HG02852 (cell line): ENCODE results near the gene GNL2.
"Not testable (repeated sequence)": the region's sequence is repeated elsewhere in the genome, so short reads cannot be mapped to it uniquely, and the experiment has no call there.

Source experiments
- ATAC-seq: cut with Tn5 transposase; IDR thresholded peaks from one replicate; pipeline ENCODE4 v1.9.1; 2021; ENCODE audit warnings: mild to moderate bottlenecking, moderate library complexity; ENCODE audit not compliant: unreplicated experiment

GNL2 gene

DNA sequence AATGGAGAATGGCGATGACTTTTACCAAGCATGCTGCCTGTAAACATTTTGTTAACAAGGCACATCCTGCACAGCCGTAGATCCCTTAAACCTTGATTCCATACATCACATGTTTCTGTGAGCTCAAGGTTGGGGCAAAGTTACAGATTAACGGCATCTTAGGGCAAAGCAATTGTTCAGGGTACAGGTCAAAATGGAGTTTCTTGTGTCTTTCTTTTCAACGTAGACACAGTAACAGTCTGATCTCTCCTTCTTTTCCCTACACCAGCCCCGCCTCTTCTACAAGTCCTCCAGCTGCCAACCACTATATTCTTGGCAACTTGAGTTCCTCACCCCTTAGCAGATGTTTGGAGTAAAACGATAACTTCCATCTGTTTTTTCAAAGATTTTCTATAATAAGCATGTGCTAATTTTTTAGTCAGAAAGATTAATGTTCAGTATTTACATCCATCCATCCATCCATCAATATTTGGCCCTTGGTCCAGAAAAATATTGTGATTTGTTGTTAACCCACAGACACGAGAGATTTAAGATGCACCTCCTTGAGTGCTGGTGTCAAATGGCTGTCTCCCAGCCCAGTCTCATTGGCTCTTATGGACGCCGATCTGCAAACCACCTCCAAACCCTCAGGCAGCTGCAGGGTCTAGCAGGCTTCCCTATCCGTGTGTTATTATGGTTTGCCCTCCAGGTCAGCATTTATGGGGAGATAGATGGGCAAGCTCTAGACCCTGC is 35.2 kb downstream of the GNL2 start:
- no peak for ATAC-seq

DNA sequence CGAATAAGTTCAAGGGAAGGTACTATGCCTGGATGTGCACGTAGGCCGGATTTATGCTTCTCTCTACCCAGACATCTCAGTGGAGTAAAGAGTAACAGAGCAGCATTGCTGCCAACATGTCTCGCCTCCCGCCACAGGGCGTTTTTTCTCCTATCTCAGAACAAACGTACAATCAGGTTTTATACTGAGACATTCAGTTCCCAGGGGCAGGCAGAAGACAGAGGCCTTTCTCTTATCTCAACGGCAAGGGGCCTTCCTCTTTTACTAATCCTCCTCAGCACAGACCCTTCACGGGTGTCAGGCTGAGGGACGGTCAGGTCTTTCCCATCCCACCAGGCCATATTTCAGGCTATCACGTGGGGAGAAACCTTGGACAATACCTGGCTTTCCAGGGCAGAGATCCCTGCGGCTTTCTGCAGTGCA is 35.8 kb downstream of the GNL2 start:
- not testable (repeated sequence) for ATAC-seq

DNA sequence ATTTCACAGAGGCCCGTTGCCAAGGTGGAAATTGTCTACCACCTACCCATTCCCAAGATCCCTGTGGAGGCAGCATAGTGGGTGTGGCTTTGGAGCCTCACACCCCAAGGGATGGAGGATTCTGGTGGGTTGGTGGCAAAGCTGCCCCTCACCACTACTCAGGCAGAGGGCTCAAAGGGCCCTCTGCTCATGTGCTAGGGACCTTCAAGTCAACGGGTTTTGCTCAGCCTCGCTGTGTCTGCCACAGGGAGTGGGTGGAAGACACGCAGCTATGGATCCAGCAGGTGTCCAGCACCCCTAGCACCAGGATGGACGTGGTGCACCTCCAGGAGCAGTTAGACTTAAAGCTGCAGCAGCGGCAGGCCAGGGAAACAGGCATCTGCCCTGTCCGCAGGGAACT is 36.7 kb downstream of the GNL2 start:
- ATAC-seq = no peak

DNA sequence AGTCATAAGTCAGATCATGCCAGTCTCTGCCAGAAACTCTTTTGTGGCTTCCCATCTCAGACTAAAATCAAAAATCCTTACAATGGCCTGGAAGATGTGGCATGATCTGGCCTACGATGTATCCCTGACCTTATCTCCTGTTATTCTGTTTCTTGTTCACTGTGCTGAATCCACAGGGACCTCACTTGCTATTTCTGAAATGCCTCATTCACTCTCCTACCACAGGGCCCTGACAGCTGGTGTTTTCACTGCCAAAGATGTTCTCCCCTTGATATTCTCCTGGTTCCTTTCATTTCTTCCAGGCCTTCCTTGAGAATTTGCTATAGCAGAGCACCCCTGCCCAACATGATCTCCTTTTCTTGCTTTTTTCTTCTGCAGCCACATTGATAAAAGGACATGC is 37.3 kb downstream of the GNL2 start:
- ATAC-seq = no peak

DNA sequence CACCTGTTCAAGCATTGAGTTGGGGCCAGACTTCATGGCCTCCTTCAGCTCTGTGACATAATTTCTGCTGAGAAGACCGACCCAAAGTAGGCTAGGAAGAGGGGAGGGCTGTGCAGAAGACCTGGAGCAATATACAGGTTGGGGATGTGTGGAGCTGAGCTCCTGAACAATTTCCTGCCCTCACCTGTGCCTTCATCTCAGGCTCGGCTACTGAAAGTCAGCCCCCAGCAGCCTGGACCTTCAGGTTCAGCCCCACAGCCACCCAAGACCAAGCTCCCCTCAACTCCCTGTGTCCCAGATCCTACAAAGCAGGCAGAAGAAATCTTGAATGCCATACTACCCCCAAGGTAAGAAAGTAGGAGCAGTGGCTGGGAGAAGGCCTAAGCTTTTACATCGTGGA is 38.3 kb downstream of the GNL2 start:
- no peak for ATAC-seq

DNA sequence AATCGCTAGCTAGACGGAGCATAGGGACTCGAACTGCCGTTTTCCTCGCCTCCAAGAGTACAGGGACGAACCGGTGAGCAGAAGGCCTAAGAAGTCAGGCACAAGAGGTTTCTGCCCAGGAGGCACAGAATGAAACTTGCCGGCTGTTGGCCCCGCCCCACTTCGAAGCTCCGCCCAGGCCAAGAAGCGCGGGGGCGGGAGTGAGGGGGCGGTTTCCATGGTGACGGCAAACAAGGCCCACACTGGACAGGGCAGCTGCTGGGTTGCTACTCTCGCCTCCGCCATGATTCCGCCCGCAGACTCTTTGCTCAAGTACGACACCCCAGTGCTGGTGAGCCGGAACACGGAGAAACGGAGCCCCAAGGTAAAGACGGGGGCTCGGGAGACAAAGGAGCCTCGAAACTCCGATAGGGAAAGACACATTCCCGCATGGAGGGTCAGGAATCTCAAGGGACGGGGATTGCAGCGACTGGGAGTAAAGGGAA is 39.0 kb downstream of the GNL2 start, which contains the start of gene DNALI1:
TSS of gene DNALI1 (plus strand) at position 229 of the 485 bp plus-strand sequence. CDS start at position 284, 55 bp downstream.
- no peak for ATAC-seq

DNA sequence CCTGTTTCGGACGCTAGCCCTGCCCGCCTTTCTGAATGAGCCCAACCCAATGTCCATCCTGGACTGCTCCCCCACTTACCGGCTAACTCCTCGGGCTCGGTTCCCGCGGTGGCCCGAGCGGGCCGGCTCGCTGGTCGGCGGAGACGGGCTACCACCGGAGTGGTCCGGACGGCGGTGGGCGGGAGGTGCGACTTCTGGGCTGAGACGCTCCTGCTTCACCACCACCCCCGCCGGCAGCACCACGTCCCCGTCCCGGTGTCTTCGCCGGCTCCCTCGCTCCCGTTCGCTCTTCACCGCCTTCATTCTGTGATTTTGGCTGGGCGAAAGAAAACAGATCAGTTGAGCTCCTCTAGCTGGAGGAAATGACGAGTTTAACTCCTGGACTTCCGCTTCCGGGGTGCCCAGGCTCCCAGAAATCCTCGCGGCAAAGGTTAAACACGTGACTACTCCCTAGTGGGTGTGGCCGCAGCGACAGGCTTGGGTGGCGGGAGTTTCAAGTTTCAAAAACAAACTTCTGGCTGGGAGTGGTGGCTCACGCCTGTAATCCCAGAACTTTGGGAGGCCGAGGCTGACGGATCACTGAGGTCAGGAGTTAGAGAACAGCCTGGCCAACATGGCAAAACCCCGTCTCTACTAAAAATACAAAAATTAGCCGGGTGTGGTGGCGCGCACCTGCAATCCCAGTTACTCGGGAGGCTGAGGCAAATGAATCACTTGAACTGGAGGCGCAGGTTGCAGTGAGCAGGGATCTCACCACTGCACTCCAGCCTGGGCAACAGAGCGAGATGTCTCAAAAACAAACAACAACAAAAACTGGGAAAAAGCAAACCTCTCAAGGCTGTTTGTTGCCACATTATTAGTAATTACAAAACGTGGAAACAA is 41.6 kb downstream of the GNL2 start, which contains the start of gene SNIP1:
TSS of gene SNIP1 (minus strand) at position 367 of the 882 bp plus-strand sequence. CDS start at position 303, 64 bp downstream.
- ATAC-seq = peak; percentile 87

DNA sequence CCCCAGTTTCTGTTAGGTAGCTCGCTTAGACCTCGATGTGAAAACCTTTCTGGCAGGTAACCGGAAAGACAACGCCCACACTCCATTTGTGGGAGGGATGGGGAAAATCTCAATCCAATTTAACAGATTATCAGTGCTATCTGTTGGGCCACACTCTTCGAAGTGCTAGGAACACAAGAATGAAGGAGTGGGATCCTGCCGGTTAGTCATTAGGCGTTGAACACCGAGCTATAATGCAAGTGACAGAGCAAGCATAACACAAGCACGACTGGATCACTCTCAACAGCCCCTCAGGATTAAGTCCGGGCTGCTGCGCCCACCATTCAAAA is 42.2 kb downstream of the GNL2 start:
- ATAC-seq = no peak

DNA sequence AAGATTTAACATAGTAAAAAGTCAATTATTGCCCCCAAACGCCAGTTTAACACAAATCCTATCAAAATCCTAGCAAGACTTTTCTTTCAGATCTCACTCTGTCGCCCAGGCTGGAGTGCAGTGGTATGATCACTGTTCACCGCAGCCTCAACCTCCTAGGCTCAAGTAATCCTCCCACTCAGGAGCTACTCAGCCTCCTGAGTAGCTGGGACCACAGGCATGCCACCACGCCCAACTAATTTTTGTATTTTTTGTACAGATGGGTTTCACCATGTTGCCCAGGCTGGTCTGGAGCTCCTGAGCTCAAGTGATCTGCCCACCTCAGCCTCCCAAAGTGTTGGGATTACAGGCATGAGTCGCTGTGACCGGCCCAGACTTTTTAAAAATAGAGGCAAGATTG is 46.4 kb downstream of the GNL2 start:
- ATAC-seq = no peak

DNA sequence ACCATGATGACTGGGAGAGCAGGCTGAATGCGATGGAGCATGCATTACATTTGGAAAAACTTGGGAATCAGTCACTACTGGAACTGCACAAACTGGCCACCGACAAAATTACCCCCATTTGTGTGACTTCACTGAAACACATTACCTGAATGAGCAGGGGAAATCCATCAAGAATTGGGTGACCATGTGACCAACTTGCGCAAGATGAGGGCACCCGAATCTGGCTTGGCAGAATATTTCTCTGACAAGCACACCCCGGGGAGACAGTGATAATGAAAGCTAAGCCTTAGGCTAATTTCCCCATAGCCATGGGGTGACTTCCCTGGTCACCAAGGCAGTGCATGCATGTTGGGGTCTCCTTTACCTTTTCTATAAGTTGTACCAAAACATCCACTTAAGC is 50.7 kb downstream of the GNL2 start:
- ATAC-seq = no peak

DNA sequence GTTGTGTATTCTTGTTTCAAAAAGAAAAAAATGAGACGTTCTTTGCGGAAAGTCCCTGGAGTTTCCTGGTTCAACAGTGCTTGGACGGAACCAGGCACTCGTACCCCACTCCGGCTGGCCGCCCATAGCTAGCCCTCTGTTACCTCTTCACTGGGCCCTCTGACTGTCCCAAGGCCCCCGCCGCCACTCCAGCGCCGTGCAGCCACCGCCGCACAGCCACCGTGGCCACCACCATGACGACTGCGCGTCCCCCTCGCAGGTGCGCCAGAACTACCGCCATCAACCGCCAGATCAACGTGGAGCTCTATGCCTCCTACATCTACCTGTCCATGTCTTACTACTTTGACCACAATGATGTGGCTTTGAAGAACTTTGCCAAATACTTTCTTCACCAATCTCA is 51.2 kb downstream of the GNL2 start:
- no peak for ATAC-seq

DNA sequence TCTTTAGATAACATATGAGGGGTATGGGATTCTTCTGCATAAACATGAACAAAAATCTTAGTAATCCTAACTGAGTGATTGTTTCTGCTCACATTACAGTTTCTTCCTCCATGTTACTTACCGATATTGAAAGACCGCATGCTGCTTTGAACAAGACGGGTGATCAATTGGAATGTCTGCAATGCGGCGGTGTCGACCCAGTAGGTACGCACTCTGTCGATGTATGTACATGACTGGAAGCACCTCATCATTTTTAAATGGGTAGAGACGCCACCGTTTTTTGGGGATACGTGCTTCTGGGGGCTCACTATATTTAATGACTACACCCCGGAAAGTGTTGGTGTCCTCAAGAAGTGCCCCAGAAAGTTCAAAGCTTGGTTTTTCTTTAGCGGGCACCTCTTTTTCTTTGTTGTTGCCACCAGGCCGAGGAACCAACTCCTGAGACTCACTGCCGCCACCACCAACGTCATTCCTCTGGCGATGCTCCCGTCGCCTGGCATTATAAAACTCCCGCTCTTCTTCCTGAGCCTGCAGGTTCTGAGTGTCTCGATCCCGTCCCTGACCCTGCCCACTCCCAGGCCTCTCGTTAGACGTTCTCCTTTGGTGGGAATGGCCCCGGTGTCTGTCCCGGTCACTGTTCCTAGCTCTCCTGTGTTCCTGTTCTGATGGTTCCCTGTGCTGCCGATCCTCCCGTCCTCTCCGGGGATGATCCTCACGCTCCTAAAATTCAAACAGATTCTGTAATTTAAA is 55.5 kb downstream of the GNL2 start:
- ATAC-seq = no peak

DNA sequence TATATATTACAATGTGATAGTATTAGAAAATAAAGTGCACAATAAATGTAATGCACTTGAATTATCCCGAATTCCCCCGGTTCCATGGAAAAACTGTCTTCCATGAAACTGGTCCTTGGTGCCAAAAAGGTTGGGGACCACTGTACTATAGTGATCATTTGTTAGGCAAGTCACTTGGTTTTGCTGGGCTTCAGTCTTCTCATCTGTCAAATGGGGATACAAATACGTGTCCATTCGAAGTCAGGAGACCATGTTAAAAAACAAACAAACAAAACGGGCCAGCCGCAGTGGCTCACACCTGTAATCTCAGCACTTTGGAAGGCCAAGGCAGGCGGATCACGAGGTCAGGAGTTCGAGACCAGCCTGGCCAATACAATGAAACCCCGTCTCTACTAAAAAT is 56.6 kb downstream of the GNL2 start:
- not testable (repeated sequence) for ATAC-seq

DNA sequence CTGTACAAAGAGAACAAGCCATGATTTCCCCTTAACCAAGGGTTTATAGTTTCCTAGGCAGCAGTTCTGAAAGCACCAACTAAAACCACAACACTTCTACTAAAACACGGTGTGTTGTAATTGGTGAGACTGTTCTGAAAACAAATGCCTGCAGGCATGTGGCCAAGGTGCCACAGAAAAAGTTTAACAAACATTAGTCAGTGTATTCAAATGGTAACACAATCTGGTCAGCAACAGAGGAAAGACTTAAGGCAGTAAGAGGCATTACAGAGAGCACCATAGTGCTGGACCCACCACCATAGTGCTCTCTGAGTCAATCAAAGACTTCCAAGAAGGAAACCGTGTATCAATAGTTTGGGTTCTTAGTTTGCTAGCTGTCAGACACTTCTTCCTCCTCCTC is 58.4 kb downstream of the GNL2 start:
- ATAC-seq = no peak

DNA sequence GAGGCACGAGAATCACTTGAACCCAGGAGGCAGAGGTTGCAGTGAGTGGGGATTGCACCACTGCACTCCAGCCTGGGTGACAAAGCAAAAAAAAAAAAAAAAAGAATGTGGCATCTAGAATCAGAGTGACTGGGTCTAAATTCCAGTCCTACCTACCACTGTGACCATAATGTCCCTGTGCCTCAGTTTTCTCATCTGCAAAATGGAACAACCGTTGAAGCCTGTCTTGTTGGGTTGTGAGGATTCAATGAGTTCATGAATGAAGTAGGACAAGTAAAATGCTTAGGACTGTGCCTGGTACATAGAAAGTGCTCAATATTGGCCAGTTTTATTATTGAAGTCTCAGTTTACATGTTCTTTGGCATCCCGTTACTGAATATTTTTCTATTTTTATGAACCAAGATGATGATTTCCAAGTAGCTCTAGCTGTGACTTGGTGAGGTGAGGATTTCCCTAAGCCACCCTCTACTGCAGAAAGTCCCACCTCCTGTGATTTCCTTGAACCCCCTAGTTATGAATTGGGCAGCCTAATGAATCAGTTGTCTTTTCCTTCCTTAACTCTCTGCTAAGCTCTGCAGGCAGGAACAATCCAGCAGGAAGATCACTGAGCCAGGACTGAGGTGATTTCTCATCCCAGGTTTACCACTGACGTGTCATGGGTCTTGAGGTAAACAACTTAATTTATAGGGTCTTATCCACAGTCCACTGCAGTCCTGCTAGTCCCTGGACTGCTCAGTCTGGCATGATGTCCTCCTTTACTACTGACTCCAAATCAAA is 62.2 kb downstream of the GNL2 start:
- no peak for ATAC-seq

DNA sequence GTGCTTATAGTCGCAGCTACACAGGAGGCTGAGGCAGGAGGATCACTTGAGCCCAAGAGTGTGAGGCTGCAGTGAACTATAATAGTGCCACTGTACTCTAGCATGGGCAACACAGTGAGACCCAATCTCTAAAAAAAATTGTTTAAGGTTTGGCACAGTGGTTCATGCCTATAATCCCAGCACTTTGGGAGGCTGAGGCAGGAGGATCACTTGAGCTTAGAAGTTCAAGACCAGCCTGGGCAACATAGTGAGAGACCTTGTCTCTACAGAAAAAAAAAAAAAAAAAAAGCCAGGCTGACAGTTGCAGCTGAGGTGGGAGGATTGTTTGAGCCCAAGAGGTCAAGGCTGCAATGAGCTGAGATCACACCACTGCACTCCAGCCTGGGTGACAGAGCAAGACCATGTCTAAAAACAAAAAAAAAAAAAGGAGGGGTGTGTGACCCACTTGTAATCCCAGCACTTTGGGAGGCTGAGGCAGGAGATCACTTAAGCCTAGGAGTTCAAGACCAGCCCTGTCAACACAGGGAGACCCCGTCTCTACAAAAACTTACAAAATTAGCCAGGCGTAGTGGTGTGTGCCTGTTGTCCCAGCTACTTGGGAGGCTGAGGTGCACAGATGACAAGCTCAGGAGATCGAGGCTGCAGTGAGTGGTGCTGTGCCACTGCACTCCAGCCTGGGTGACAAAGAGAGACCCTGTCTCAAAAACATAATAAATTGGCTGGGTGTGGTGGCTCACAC is 63.1 kb downstream of the GNL2 start:
- ATAC-seq = not testable (repeated sequence)

DNA sequence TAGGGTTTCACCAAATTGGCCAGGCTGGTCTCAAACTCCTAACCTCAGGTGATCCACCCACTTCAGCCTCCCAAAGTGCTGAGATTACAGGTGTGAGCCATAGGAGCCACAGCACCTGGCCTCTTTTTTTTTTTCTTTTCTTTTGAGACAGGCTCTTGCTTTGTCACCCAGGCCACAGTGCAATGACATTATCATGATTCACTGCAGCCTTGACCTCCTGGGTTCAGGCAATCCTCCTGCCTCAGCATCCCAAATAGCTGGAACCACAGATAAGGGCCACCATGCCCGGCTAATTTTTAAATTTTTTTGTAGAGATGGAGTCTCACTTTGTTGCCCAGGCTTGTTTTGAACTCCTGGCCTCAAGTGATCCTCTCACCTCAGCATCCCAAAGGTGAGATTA is 65.8 kb downstream of the GNL2 start:
- not testable (repeated sequence) for ATAC-seq

DNA sequence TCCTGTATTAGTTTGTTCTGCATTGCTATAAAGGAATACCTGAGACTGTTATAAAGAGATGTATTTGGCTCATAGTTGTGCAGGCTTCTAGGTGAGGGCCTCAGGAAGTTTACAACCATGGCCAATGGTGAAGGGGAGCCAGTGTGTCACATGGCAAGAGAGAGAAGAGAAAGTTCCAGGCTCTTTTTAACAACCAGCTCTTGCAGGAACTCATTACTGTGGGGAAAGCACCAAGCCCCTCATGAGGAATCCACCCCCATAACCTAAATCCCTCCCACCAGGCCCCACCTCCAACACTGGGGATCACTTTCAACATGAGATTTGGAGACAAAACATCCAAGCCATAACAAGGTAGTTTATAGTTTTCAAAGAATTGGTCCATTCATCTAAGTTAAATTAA is 76.1 kb downstream of the GNL2 start:
- ATAC-seq = no peak

DNA sequence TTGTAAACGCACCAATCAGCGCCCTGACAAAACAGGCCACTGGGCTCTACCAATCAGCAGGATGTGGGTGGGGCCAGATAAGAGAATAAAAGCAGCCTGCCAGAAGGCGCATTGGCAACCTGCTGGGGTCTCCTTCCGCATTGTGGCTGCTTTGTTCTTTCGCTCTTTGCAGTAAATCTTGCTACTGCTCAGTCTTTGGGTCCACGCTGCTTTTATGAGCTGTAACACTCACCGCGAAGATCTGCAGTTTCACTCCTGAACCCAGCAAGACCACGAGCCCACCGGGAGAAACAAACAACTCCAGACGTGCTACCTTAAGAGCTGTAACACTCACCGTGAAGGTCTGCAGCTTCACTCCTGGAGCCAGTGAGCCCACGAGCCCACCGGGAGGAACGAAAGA is 76.8 kb downstream of the GNL2 start:
- ATAC-seq = not testable (repeated sequence)

DNA sequence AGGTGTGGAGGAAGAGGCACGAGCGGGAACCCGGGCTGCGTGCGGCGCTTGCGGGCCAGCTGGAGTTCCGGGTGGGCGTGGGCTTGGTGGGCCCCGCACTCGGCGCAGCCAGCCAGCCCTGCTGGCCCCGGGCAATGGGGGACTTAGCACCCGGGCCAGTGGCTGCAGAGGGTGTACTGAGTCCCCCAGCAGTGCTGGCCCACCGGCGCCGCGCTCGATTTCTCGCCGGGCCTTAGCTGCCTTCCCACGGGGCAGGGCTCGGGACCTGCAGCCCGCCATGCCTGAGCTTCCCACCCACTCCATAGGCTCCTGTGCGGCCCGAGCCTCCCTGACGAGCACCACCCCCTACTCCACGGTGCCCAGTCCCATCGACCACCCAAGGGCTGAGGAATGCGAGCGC is 77.5 kb downstream of the GNL2 start:
- not testable (repeated sequence) for ATAC-seq
